BE2C (cell line): ENCODE measurements around the gene TNPO1.

Source experiments
- DNase-seq: peaks from one replicate; pipeline ENCODE4 v3.0.0-alpha.2; 2020
- H3K27me3 ChIP-seq: fragments of 250-450 bp; sonication (Bioruptor Pico); 2 replicates; pipeline ENCODE4 v1.5.1; 2020; ENCODE audit warnings: mild to moderate bottlenecking
- H3K36me3 ChIP-seq: fragments of 250-450 bp; sonication (Bioruptor Pico); 2 replicates; pipeline ENCODE4 v1.5.1; 2020; ENCODE audit warnings: mild to moderate bottlenecking
- H3K4me1 ChIP-seq: fragments of 250-450 bp; sonication (Bioruptor Pico); 2 replicates; pipeline ENCODE4 v1.5.1; 2020
- H3K4me3 ChIP-seq: 2 replicates; pipeline ENCODE4 v1.5.1; 2011; ENCODE audit warnings: low read depth, low read length
- H3K9me3 ChIP-seq: fragments of 250-450 bp; sonication (Bioruptor Pico); 2 replicates; pipeline ENCODE4 v1.5.1; 2020
- CTCF ChIP-seq: IDR thresholded peaks from 2 replicates; pipeline ENCODE4 v1.5.1; 2012; ENCODE audit warnings: mild to moderate bottlenecking, low read depth, low read length

TNPO1 gene

GRCh38 chr5:72936893-72937292, 120.4 kb downstream of the TNPO1 start:
- Histone ChIP-seq H3K36me3 (no peaks in the 10 kb centered on the region), H3K4me3 (no peak overlapping the region), H3K9me3 (peaks cover 5% of the 10 kb centered on the region), H3K27me3 (peaks cover 3% of the 10 kb centered on the region), H3K4me1 (no peaks in the 10 kb centered on the region)
- TF ChIP-seq CTCF = no peak
- DNase-seq = no peak

- Histone ChIP-seq H3K4me3 (no peak overlapping the region), H3K27me3 (peaks cover 3% of the 10 kb centered on the region), H3K9me3 (peaks cover 5% of the 10 kb centered on the region), H3K36me3 (no peaks in the 10 kb centered on the region), H3K4me1 (no peaks in the 10 kb centered on the region)
- no peak for DNase-seq
- TF ChIP-seq CTCF = no peak
Measured at GRCh38 chr5:72937517-72938061, 121.1 kb downstream of the TNPO1 start.

GRCh38 chr5:72938206-72938605, 121.7 kb downstream of the TNPO1 start:
- DNase-seq = no peak

GRCh38 chr5:72940082-72940481, 123.6 kb downstream of the TNPO1 start:
- peaks cover 2% of the 10 kb centered on the region for H3K9me3 ChIP-seq
- no peak for DNase-seq
- H3K4me1 ChIP-seq = no peaks in the 10 kb centered on the region
- H3K36me3 ChIP-seq = no peaks in the 10 kb centered on the region
- TF ChIP-seq CTCF = no peak
- no peak overlapping the region for H3K4me3 ChIP-seq
- H3K27me3 ChIP-seq = peaks cover 3% of the 10 kb centered on the region

More at GRCh38 chr5:72938206-72938605, 121.7 kb downstream of the TNPO1 start:
- no peaks in the 10 kb centered on the region for H3K4me1 ChIP-seq
- no peak for TF ChIP-seq CTCF
- H3K9me3 ChIP-seq = peaks cover 5% of the 10 kb centered on the region
- peaks cover 3% of the 10 kb centered on the region for H3K27me3 ChIP-seq
- no peak overlapping the region for H3K4me3 ChIP-seq
- H3K36me3 ChIP-seq = no peaks in the 10 kb centered on the region

GRCh38 chr5:72943307-72943706, 126.8 kb downstream of the TNPO1 start:
- no peak overlapping the region for H3K4me3 ChIP-seq
- no peaks in the 10 kb centered on the region for H3K9me3 ChIP-seq
- no peaks in the 10 kb centered on the region for H3K36me3 ChIP-seq
- no peaks in the 10 kb centered on the region for H3K4me1 ChIP-seq
- DNase-seq = no peak
- H3K27me3 ChIP-seq = peaks cover 3% of the 10 kb centered on the region
- no peak for TF ChIP-seq CTCF

- no peak for TF ChIP-seq CTCF
- no peaks in the 10 kb centered on the region; the same call in 1 of the 2 replicates for H3K27me3 ChIP-seq
Measured at GRCh38 chr5:72947498-72947897, 131.0 kb downstream of the TNPO1 start.

More at GRCh38 chr5:72947498-72947897, 131.0 kb downstream of the TNPO1 start:
- no peak overlapping the region for H3K4me3 ChIP-seq
- no peaks in the 10 kb centered on the region for H3K9me3 ChIP-seq
- H3K36me3 ChIP-seq = no peaks in the 10 kb centered on the region
- DNase-seq = no peak
- no peaks in the 10 kb centered on the region for H3K4me1 ChIP-seq
